RWPE1 (cell line): Measurements from ENCODE around the gene PKIG.
"Not testable (repeated sequence)": the region's sequence is repeated elsewhere in the genome, so short reads cannot be mapped to it uniquely, and the experiment has no call there.

Experiments
- CTCF ChIA-PET: fragments of 350-600 bp; sonication (Branson Sonifier 250); formaldehyde crosslinking; extraction: SDS; loops from one replicate; lab custom pipeline; 2021; lab: Yijun Ruan, JAX
- POLR2A ChIA-PET: fragments of 400-600 bp; formaldehyde crosslinking; extraction: SDS; loops from one replicate; lab custom pipeline; 2020; ENCODE audit warnings: antibody characterized with exemption; ENCODE audit not compliant: low non-redundant PET; lab: Yijun Ruan, JAX
- DNase-seq: peaks from one replicate; pipeline ENCODE4 v3.0.0; 2012; ENCODE audit warnings: low spot score
- H3K27ac ChIP-seq: fragments of 450-650 bp; 2 replicates; pipeline ENCODE4 v1.5.1; 2017
- TF ChIP-seq, protein P1 (sequence below): fragments of 450-650 bp; conservative IDR thresholded peaks from 2 replicates; pipeline ENCODE4 v1.5.1; 2017; ENCODE audit warnings: low read depth, mild to moderate bottlenecking

The PKIG gene

GRCh38 chr20:44552050-44552449, 30.3 kb upstream of the PKIG start:
- no peak for DNase-seq
- TF ChIP-seq, protein P1, sequence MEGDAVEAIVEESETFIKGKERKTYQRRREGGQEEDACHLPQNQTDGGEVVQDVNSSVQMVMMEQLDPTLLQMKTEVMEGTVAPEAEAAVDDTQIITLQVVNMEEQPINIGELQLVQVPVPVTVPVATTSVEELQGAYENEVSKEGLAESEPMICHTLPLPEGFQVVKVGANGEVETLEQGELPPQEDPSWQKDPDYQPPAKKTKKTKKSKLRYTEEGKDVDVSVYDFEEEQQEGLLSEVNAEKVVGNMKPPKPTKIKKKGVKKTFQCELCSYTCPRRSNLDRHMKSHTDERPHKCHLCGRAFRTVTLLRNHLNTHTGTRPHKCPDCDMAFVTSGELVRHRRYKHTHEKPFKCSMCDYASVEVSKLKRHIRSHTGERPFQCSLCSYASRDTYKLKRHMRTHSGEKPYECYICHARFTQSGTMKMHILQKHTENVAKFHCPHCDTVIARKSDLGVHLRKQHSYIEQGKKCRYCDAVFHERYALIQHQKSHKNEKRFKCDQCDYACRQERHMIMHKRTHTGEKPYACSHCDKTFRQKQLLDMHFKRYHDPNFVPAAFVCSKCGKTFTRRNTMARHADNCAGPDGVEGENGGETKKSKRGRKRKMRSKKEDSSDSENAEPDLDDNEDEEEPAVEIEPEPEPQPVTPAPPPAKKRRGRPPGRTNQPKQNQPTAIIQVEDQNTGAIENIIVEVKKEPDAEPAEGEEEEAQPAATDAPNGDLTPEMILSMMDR, result no peak
- CTCF ChIA-PET, result interaction anchor here (0.6 to 0.8 kb wide), 2 partner anchors 16 to 57 kb away, joined by 4 to 6 read pairs; no protein-coding TSS in a partner anchor
- no peak overlapping the region for H3K27ac ChIP-seq
- POLR2A ChIA-PET, result interaction anchor here (0.8 kb wide), 1 partner anchor 25 kb away, joined by 5 read pairs; no protein-coding TSS in a partner anchor

GRCh38 chr20:44552568-44552949, 29.8 kb upstream of the PKIG start:
- TF ChIP-seq, protein P1, result no peak
- CTCF ChIA-PET, result interaction anchor here (0.6 to 0.8 kb wide), 2 partner anchors 15 to 45 kb away, joined by 5 to 6 read pairs; no protein-coding TSS in a partner anchor
- no peak for DNase-seq
- POLR2A ChIA-PET, result interaction anchor here (0.8 kb wide), 1 partner anchor 26 kb away, joined by 5 read pairs; no protein-coding TSS in a partner anchor
- H3K27ac ChIP-seq, result no peak overlapping the region

DNA sequence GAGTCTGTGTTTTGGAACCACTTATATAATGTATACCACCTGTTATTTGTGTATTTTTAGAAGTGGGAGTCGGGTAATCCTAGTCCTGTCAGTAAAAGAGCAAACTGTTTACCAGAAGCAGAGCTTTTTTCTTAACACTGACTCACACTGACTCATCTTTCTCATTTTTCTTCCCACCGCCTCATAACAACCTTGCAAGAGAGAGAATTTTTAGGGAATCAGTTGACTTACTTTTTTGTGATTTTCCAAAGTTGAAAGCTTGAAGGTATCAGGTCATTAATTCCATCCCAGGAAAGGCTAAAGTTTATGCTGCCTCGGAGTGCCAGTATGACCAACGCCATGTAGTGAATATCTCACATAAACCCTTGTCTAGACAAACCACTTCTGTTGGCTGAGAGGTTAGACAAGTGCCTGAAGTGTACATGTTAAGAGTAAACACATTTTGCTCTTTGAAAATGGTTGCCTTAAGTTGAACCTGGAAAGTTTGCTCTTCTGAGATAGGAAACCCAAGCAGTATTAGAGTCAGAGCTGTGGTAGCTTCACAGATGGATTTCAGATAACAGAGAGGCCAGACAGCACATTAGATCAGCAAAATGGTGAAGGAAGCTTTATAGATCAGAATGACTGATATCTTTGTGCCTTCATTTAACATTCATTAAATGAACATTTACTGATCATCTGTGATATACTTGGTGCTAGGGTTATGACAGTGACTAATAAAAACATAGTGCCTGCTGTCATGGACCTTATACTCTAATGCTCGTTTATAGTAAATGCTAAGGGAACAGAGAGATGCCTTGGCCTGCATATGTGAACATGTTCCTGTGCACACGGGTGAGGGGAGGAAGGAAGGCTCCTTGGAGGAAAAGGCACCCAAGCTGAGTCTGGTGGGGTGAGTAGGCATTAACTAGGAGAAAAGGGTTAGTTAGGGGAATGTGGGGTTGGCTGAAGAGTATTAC, 29.1 kb upstream of the PKIG start:
- peak; percentile 67 for DNase-seq
- no peak overlapping the region for H3K27ac ChIP-seq
- ChIA-PET CTCF (interaction anchor here (0.6 to 0.8 kb wide), 4 partner anchors 44 to 58 kb away, joined by 3 to 5 read pairs (median 4); no protein-coding TSS in a partner anchor), POLR2A (interaction anchor here (0.8 kb wide), 1 partner anchor 26 kb away, joined by 5 read pairs; no protein-coding TSS in a partner anchor)
- TF ChIP-seq, protein P1, result no peak

GRCh38 chr20:44559302-44559701, 23.1 kb upstream of the PKIG start:
- ChIA-PET CTCF (interaction anchor here (0.7 kb wide), 1 partner anchor 565 kb away, joined by 5 read pairs; no protein-coding TSS in a partner anchor), POLR2A (no interaction called here)
- TF ChIP-seq, protein P1, result no peak
- no peak overlapping the region for H3K27ac ChIP-seq
- no peak for DNase-seq

GRCh38 chr20:44560229-44560628, 22.1 kb upstream of the PKIG start:
- CTCF ChIA-PET, result interaction anchor here (0.6 to 0.7 kb wide), 4 partner anchors 11 to 451 kb away, joined by 3 to 6 read pairs (median 4); no protein-coding TSS in a partner anchor
- POLR2A ChIA-PET, result no interaction called here
- DNase-seq, result no peak
- TF ChIP-seq, protein P1, result no peak
- no peak overlapping the region for H3K27ac ChIP-seq

DNA sequence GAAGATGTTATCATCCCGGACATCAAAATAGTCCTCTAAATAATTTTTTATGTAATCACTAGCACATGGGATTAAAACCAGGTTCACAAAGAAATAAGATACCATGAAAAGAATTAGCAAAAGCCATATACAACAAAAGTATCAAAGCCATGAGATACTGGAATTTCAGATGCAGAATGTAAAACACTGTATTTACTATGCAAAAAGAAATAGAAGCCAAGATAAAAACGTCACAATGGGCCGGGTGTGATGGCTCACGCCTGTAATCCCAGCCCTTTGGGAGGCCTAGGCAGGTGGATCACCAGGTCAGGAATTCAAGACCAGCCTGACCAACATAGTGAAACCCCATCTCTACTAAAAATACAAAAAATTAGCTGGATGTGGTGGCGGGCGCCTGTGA, 21.6 kb upstream of the PKIG start:
- DNase-seq, H3K27ac ChIP-seq, POLR2A ChIA-PET, CTCF ChIA-PET: not testable (repeated sequence)
